Heart right ventricle (tissue), 16 donors: ENCODE results near the gene MYB. TPM values are rescaled to one million over a fixed set of nuclear protein-coding genes. Genes with fewer than 3 reads are reported as not detected.

ENCODE experiments used
- ATAC-seq, 8 donors: fragments of 200-7000 bp; cut with Tn5 transposase; one replicate each; pipeline ENCODE4 v1.9.1; 2020; ENCODE audit warnings: mild to moderate bottlenecking in 8 of 8, moderate library complexity in 8 of 8, moderate number of reproducible peaks in 1 of 8
- DNase-seq, 2 donors: peaks; one replicate each; pipeline ENCODE4 v3.0.0-alpha.2; 2020
- H3K27ac ChIP-seq, 10 donors: fragments of 200-600 bp; sonication (generic) in 2 of 10; one replicate each; pipeline versions ENCODE4 v1.5.0 to v1.8.0; 2020 to 2022; ENCODE audit warnings: mild to moderate bottlenecking in 3 of 10
- H3K27me3 ChIP-seq, 7 donors: fragments of 200-600 bp; one replicate each; pipeline ENCODE4 v1.8.0; 2021 to 2022; ENCODE audit warnings: mild to moderate bottlenecking in 2 of 7
- H3K36me3 ChIP-seq, 9 donors: fragments of 200-600 bp; sonication (generic) in 1 of 9; one replicate each; pipeline versions ENCODE4 v1.5.0 to v1.8.0; 2020 to 2022; ENCODE audit warnings: mild to moderate bottlenecking in 2 of 9
- H3K4me1 ChIP-seq, 9 donors: fragments of 200-600 bp; sonication (generic) in 1 of 9; one replicate each; pipeline versions ENCODE4 v1.5.0 to v1.8.0; 2020 to 2022; ENCODE audit warnings: mild to moderate bottlenecking in 4 of 9
- H3K4me3 ChIP-seq, 10 donors: fragments of 200-600 bp; sonication (generic) in 2 of 10; one replicate each; pipeline versions ENCODE4 v1.5.0 to v1.8.0; 2020 to 2022; ENCODE audit warnings: mild to moderate bottlenecking in 7 of 10, moderate library complexity in 2 of 10
- H3K9me3 ChIP-seq, 11 donors: fragments of 200-600 bp in 10 of 11; sonication (generic) in 2 of 11; one replicate each; pipeline versions ENCODE4 v1.5.0 to v1.8.0; 2013 to 2022; ENCODE audit warnings: mild to moderate bottlenecking in 2 of 11, control low read depth in 1 of 11, moderate library complexity in 1 of 11
- WGBS, 2 donors: extraction: QIAGEN DNeasy Blood & Tissue Kit; methylation state at CpG; one replicate each; pipeline ENCODE4 v1.1.7; 2013; ENCODE audit warnings: inconsistent platforms in 1 of 2; 5-methylcytosine and 5-hydroxymethylcytosine counted together
- intact Hi-C, 10 donors: fragments of 100-400 bp; cut with DNase I; formaldehyde crosslinking; loops; one replicate each; pipeline versions ENCODE4 v1.11.1 to v1.14.2; 2022
- polyA plus RNA-seq, 2 donors: library from polyadenylated mRNA; stranded (reverse); fragments of 200-250 nt; gene quantifications; one replicate each; pipeline ENCODE4 v1.2.3, GENCODE V29; 2013
- total RNA-seq, 10 donors: library from RNA; stranded (reverse); fragmentation: NEBNext Ultra II Directional in 3 of 10; extraction: Animal tissue kit (Norgen Biotek cat#: 25700) in 3 of 10; gene quantifications; one replicate each; pipeline versions ENCODE4 v1.2.1 to v1.2.4, GENCODE V29; 2021 to 2023
- TF ChIP-seq, protein P1 (sequence below), 9 donors: fragments of 200-600 bp; sonication (generic) in 2 of 9; IDR thresholded peaks; one replicate each; pipeline versions ENCODE4 v1.5.0 to v1.8.0; 2021 to 2022; ENCODE audit warnings: antibody characterized with exemption in 9 of 9, mild to moderate bottlenecking in 5 of 9, moderate library complexity in 1 of 9
- donor health status: Arrhythmogenic right ventricular cardiomyopathy.
- donor health status: ischemic (EF 13 %, LVEDD 7.1; RV severe dilation, severe dysfunction).
- donor health status: healthy with polysubstance abuse.
- donor health status: DM: no; HTN: yes; CAD: no.
- donor health status: DM: no; HTN: no; CAD: no.
- donor health status: ischemic (EF 25% LVEDD 6.9; RV normal size, moderate dysfunction).
- donor health status: ischemic (EF 25% LVEDD 5.7; RV mildly dilated, moderate dysfunction).
- donor health status: healthy.
- donor health status: DM: yes; HTN: yes; CAD: no.
- donor health status: Ischemic cardiomyopathy.
- donor health status: ischemic (EF 35%, LVEDD 5.7; RV mildly dilated, moderate dysfunction).
- donor health status: nonischemic (EF 11% LVEDD 7.7; RV severe dilation, severe dysfunction).
- donor health status: DM: yes; HTN: yes; CAD: no.
- donor health status: PGD.
- donor health status: ischemic (EF 29% LVEDD 5.4; RV normal size, mild dysfunction).
- donor health status: nonischemic (EF 23%, LVEDD 6.1; RV moderate dilation, normal function).

Gene MYB
- total and polyA plus RNA-seq, 12 donors: 0.01 to 0.39 (median 0.13) TPM; not detected in 8

DNA sequence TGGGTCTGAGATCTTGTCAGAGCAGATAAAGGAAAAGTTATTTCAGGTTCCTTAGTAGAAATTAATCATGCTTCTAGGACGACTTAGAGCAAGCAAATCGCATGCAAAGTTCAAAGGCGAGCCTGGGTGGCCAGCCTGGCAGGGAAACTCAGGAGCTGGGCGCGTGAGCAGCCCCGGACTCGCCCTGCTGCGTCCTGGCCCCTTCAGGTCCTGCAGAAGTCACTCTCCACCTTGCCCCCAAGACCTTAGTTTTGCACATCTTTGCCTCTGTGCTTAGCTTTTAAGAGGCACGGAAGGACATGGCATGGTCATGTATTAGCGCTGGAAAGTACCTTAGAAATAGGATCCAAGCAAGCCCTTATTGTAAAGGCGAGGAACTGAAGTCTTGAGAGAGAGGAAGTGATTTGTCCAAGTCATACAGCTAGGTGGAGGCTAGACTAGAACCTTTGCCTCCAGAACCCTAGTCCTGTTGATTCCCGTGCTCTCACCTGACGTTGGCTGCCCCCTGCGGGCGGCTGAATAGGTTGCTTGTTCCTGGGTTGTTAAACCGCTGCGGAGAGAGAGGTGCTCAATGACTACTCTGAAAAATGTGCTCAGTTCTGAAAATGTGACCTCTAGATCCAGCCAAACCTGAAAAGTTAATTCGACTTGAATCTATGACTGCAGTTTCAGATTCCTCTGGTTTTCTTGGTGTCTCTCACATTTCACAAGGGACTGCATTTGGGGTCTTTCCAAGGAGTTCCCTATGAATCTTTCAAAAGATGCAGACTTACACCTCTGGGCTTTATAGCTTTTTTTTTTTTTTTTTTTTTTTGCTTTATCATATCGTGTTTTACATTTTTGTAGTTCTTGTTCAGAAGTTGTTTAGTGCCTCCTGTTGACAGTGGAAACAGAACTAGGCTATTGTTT is 2.7 kb downstream of the MYB start:
- no peak for DNase-seq
- no peaks in the 10 kb centered on the region for H3K9me3 ChIP-seq
- no peaks in the 10 kb centered on the region for H3K36me3 ChIP-seq
- TF ChIP-seq, protein P1, sequence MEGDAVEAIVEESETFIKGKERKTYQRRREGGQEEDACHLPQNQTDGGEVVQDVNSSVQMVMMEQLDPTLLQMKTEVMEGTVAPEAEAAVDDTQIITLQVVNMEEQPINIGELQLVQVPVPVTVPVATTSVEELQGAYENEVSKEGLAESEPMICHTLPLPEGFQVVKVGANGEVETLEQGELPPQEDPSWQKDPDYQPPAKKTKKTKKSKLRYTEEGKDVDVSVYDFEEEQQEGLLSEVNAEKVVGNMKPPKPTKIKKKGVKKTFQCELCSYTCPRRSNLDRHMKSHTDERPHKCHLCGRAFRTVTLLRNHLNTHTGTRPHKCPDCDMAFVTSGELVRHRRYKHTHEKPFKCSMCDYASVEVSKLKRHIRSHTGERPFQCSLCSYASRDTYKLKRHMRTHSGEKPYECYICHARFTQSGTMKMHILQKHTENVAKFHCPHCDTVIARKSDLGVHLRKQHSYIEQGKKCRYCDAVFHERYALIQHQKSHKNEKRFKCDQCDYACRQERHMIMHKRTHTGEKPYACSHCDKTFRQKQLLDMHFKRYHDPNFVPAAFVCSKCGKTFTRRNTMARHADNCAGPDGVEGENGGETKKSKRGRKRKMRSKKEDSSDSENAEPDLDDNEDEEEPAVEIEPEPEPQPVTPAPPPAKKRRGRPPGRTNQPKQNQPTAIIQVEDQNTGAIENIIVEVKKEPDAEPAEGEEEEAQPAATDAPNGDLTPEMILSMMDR (IDR thresholded peaks at IDR 0.05): peak in 5 of 9 donors; percentile 16 to 57 (median 37)
- peaks cover 0 to 71% (median 68%) of the 10 kb centered on the region in 7 donors for H3K27me3 ChIP-seq
- H3K4me1 ChIP-seq: peaks cover 0 to 35% (median 26%) of the 10 kb centered on the region in 9 donors
- H3K4me3 ChIP-seq: peak overlapping the region in 7 of 10 donors; percentile 52 to 67 (median 58)
- WGBS, 2 donors: 9% methylated on average over 19 of the region's 19 CpGs
- H3K27ac ChIP-seq: no peak overlapping the region
- peak in 1 of 8 donors; percentile 39 for ATAC-seq
- intact Hi-C loops: no loop called here

DNA sequence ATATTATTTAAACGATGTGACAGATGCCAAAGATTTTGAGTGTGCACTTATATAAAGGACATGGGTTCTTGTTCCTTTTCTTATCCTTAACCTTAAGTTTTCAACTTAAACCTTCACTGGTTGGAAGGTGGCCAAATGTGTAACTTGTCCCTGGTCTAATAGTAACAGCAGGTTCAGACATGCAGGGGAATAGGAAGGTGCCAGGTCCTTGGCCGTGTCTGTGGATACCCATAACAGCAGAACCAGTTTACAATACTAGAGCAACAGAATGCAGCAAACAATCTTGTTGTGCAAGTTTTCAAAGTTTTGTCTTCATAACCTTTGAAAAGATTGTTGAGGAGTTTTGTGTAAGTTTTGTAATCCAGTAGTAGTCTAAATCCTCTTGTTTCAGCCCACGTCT is 4.4 kb downstream of the MYB start:
- H3K27me3 ChIP-seq: peaks cover 0 to 84% (median 68%) of the 10 kb centered on the region in 7 donors
- WGBS, 2 donors: 91 to 94% methylated on average over 3 of the region's 3 CpGs

DNA sequence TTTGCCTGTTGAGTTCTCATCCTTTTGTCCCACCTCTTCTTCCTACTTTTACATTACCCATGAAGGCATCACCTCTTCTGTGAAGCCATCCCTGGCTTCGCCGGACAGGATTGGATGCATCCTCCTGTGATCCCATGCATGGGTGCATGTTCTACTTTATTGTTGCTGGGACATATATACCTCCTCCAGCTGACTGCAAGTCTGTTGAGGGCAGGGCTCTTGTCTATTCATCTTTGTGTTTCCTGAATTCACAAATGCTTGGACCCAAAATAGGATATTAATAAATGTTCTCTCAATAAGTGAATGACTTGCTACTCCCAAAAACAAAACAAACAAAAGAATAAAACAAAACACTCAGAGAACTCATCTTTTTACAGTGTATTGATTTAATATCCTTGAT is 5.1 kb downstream of the MYB start:
- DNase-seq (no peak), ATAC-seq (no peak)
- Histone ChIP-seq H3K4me1 (peaks cover 0 to 38% (median 26%) of the 10 kb centered on the region in 9 donors), H3K27me3 (peaks cover 0 to 84% (median 68%) of the 10 kb centered on the region in 7 donors), H3K27ac (no peak overlapping the region), H3K36me3 (no peaks in the 10 kb centered on the region), H3K9me3 (no peaks in the 10 kb centered on the region), H3K4me3 (no peak overlapping the region)
- TF ChIP-seq, protein P1 (IDR thresholded peaks at IDR 0.05): no peak
- intact Hi-C loops: no loop called here
- 96 to 98% methylated on average over 2 of the region's 2 CpGs for WGBS, 2 donors

More for the DNA sequence above, 4.4 kb downstream of the MYB start:
- intact Hi-C loops: no loop called here
- Histone ChIP-seq H3K27ac (no peak overlapping the region), H3K4me3 (no peak overlapping the region), H3K36me3 (no peaks in the 10 kb centered on the region), H3K4me1 (peaks cover 0 to 37% (median 26%) of the 10 kb centered on the region in 9 donors), H3K9me3 (no peaks in the 10 kb centered on the region)
- TF ChIP-seq, protein P1 (IDR thresholded peaks at IDR 0.05): no peak
- no peak for ATAC-seq
- DNase-seq: no peak

GRCh38 chr6:135187372-135187771 is 6.3 kb downstream of the MYB start:
- 94 to 95% methylated on average over 4 of the region's 4 CpGs for WGBS, 2 donors
- Histone ChIP-seq H3K36me3 (no peaks in the 10 kb centered on the region), H3K9me3 (no peaks in the 10 kb centered on the region), H3K4me1 (peaks cover 0 to 37% (median 16%) of the 10 kb centered on the region in 9 donors), H3K27ac (no peak overlapping the region), H3K27me3 (peaks cover 0 to 79% (median 61%) of the 10 kb centered on the region in 7 donors), H3K4me3 (no peak overlapping the region)
- DNase-seq (no peak), ATAC-seq (no peak)
- TF ChIP-seq, protein P1 (IDR thresholded peaks at IDR 0.05): no peak
- intact Hi-C loops: no loop called here
